Measurements from ENCODE around the gene GNG13.

GNG13 gene

DNA sequence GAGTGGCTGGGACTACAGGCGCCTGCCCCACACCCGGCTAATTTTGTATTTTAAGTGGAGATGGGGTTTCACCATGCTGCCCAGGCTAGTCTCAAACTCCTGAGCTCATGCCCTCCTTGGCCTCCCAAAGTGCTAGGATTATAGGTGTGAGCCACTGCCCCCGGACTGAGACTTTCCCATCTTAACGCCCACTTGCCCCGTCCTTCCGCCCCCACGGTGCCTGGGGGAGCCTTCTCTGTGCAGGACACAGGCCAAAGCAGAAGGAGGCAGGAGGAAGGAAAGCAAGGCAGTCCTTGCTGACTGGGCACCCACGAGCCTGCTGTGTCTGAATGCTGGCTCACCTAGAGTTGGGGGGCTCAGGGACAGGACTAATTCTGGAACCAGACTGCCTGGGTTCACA lies 17.6 kb upstream of the GNG13 start:
- no peak overlapping the region for H3K27ac ChIP-seq
- TF ChIP-seq, protein P1, sequence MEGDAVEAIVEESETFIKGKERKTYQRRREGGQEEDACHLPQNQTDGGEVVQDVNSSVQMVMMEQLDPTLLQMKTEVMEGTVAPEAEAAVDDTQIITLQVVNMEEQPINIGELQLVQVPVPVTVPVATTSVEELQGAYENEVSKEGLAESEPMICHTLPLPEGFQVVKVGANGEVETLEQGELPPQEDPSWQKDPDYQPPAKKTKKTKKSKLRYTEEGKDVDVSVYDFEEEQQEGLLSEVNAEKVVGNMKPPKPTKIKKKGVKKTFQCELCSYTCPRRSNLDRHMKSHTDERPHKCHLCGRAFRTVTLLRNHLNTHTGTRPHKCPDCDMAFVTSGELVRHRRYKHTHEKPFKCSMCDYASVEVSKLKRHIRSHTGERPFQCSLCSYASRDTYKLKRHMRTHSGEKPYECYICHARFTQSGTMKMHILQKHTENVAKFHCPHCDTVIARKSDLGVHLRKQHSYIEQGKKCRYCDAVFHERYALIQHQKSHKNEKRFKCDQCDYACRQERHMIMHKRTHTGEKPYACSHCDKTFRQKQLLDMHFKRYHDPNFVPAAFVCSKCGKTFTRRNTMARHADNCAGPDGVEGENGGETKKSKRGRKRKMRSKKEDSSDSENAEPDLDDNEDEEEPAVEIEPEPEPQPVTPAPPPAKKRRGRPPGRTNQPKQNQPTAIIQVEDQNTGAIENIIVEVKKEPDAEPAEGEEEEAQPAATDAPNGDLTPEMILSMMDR (conservative IDR thresholded peaks at IDR 0.05), result no peak
- TF ChIP-seq ZFX (IDR thresholded peaks at IDR 0.05), result no peak

DNA sequence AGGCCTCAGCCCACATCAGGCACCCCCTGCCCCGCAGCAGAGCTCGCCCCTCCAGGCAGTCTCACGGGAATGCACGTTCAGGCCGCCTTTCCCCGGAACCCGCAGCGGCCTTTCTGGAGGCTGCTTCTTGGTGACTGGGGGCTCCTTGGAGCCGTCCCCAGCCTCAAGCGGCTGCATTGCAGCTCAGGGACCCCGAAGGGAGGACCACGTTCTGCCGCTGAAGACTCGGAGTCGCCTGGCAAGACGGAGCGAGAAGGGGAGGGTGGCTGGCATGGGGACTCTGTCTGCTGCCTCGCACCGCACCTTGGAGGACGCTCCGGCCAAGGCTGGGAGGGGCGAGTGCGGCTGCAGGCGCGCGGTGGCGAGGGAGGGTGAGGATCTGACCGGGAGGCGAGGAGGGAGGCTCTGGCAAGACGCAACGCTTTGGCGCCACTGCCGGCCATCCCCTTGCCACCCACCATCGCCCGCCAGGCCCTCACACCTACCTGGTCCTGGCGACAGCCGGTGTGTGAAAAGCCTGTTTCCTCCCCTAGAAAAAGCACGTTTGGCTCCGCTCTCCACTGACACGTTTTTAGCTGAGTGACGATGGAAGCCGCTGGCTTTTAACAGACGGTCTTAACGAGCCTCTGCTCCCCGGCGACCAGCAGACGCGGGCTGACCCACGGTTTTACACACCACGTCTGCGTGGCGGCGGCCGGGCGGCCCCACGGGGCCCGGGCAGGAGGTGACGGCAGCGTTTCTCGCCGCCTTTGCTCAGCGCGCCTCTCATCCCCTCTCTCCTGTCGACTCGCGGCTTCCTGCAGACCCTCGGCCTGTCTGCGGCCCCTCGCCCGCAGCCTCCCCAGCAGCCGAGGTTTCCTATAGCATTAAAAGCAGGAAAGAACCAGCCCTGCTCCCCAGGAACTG lies 16.7 kb upstream of the GNG13 start:
- TF ChIP-seq, protein P1 (conservative IDR thresholded peaks at IDR 0.05), result no peak
- H3K27ac ChIP-seq, result no peak overlapping the region

- H3K27ac ChIP-seq, result no peak overlapping the region
- no peak for TF ChIP-seq ZFX (IDR thresholded peaks at IDR 0.05)
- TF ChIP-seq, protein P1 (conservative IDR thresholded peaks at IDR 0.05), result no peak
These were observed 15.3 kb upstream of the GNG13 start for GRCh38 chr16:815861-816260.

- H3K27ac ChIP-seq, result no peak overlapping the region
- TF ChIP-seq ZFX (IDR thresholded peaks at IDR 0.05), result no peak
- TF ChIP-seq, protein P1 (conservative IDR thresholded peaks at IDR 0.05), result no peak
These were observed 14.4 kb upstream of the GNG13 start for GRCh38 chr16:814974-815373.

DNA sequence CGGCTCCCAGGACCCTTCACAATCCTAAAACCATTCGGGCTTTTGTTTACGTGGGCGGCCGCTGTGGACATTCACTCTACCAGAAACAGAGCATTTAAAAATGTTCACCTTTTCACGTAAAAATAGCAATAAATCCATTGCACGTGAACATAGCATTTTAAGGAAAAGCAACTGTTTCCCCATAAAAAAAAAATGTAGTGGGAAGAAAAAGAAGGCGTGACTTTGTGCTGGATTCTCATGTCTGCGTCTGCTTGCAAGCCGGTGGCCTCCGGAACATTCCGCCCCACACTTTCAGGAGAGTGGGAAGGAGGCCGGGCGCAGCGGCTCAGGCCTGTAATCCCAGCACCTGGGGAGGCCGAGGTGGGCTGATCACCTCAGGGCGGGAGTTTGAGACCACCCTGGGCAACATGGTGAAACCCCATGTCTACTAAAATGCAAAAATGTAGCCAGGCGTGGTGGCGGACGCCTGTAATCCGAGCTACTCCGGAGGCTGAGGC lies 13.4 kb upstream of the GNG13 start:
- no peak overlapping the region for H3K27ac ChIP-seq
- no peak for TF ChIP-seq ZFX (IDR thresholded peaks at IDR 0.05)
- TF ChIP-seq, protein P1 (conservative IDR thresholded peaks at IDR 0.05), result no peak; the same call in 1 of the 2 replicates

GRCh38 chr16:813204-813915 lies 12.8 kb upstream of the GNG13 start:
- TF ChIP-seq, protein P1 (conservative IDR thresholded peaks at IDR 0.05), result peak; percentile 82
- TF ChIP-seq ZFX (IDR thresholded peaks at IDR 0.05), result no peak

GRCh38 chr16:808085-808386 lies 7.5 kb upstream of the GNG13 start:
- TF ChIP-seq, protein P1 (conservative IDR thresholded peaks at IDR 0.05), result no peak
- TF ChIP-seq ZFX (IDR thresholded peaks at IDR 0.05), result no peak
- peak overlapping the region; percentile 89 for H3K27ac ChIP-seq

More at GRCh38 chr16:813204-813915, 12.8 kb upstream of the GNG13 start:
- no peak overlapping the region for H3K27ac ChIP-seq

All from C4-2B (cell line).